Common myeloid progenitor, CD34-positive (primary cell): ENCODE results near the gene GPSM3.
"Not testable (repeated sequence)": the region's sequence is repeated elsewhere in the genome, so short reads cannot be mapped to it uniquely, and the experiment has no call there.

Experiments
- CTCF ChIA-PET: fragments of 350-600 bp; sonication (Branson Sonifier 250); formaldehyde crosslinking; loops from one replicate; lab custom pipeline; 2021; ENCODE audit warnings: antibody characterized with exemption; lab: Charles Lee
- POLR2A ChIA-PET: fragments of 350-600 bp; sonication (Branson Sonifier 250); formaldehyde crosslinking; loops from one replicate; lab custom pipeline; 2021; ENCODE audit warnings: antibody characterized with exemption; lab: Charles Lee
- DNase-seq, 3 donors: peaks; one replicate each; pipeline versions ENCODE4 v3.0.0 to v3.0.0-alpha.2; 2013
- H3K27ac ChIP-seq, 2 experiments: 1 replicate in 1 of 2; 2 replicates in 1 of 2; pipeline ENCODE4 v1.7.0; 2013; ENCODE audit warnings: inconsistent platforms in 2 of 2, low read length in 2 of 2, mild to moderate bottlenecking in 2 of 2, low read depth in 1 of 2, moderate library complexity in 1 of 2; ENCODE audit not compliant: severe bottlenecking in 2 of 2, insufficient read depth in 1 of 2, poor library complexity in 1 of 2
- H3K27me3 ChIP-seq, 5 experiments: replicated peaks in 2 of 5; 1 replicate in 3 of 5; 2 replicates in 2 of 5; pipeline versions ENCODE4 v1.6.1 to v1.7.0; 2013; ENCODE audit warnings: low read length in 4 of 5, mild to moderate bottlenecking in 2 of 5, moderate library complexity in 2 of 5, inconsistent platforms in 1 of 5; ENCODE audit not compliant: insufficient read depth in 5 of 5, control insufficient read depth in 4 of 5
- H3K36me3 ChIP-seq, 4 experiments: 1 replicate in 2 of 4; 2 replicates in 2 of 4; pipeline versions ENCODE4 v1.6.1 to v1.7.0; 2013; ENCODE audit warnings: low read length in 3 of 4, control low read depth in 1 of 4, mild to moderate bottlenecking in 1 of 4; ENCODE audit not compliant: control insufficient read depth in 4 of 4, insufficient read depth in 4 of 4
- H3K4me1 ChIP-seq, 4 experiments: 1 replicate in 3 of 4; 2 replicates in 1 of 4; pipeline versions ENCODE4 v1.6.1 to v1.7.1; 2013; ENCODE audit warnings: low read length in 3 of 4, mild to moderate bottlenecking in 3 of 4, control low read depth in 1 of 4, inconsistent platforms in 1 of 4, moderate library complexity in 1 of 4; ENCODE audit not compliant: control insufficient read depth in 4 of 4, insufficient read depth in 4 of 4; ENCODE audit errors: control extremely low read depth in 1 of 4
- H3K4me3 ChIP-seq, 7 experiments: 1 replicate in 4 of 7; 2 replicates in 3 of 7; pipeline versions ENCODE4 v1.5.1 to v1.7.0; 2013; ENCODE audit warnings: mild to moderate bottlenecking in 7 of 7, low read length in 6 of 7, moderate library complexity in 6 of 7, inconsistent platforms in 2 of 7, low read depth in 2 of 7, control low read depth in 1 of 7; ENCODE audit not compliant: insufficient read depth in 4 of 7, control insufficient read depth in 1 of 7; ENCODE audit errors: extremely low read depth in 1 of 7
- H3K9me3 ChIP-seq, 5 experiments: 1 replicate in 4 of 5; 2 replicates in 1 of 5; pipeline versions ENCODE4 v1.6.1 to v1.7.1; 2013; ENCODE audit warnings: low read length in 4 of 5, mild to moderate bottlenecking in 2 of 5, inconsistent platforms in 1 of 5, low read depth in 1 of 5, moderate library complexity in 1 of 5; ENCODE audit not compliant: control insufficient read depth in 4 of 5, insufficient read depth in 2 of 5; ENCODE audit errors: control extremely low read depth in 1 of 5
- WGBS: methylation state at CpG from one replicate; pipeline ENCODE4 v1.1.5; 2013; ENCODE audit not compliant: insufficient coverage; 5-methylcytosine and 5-hydroxymethylcytosine counted together

GPSM3 gene

DNA sequence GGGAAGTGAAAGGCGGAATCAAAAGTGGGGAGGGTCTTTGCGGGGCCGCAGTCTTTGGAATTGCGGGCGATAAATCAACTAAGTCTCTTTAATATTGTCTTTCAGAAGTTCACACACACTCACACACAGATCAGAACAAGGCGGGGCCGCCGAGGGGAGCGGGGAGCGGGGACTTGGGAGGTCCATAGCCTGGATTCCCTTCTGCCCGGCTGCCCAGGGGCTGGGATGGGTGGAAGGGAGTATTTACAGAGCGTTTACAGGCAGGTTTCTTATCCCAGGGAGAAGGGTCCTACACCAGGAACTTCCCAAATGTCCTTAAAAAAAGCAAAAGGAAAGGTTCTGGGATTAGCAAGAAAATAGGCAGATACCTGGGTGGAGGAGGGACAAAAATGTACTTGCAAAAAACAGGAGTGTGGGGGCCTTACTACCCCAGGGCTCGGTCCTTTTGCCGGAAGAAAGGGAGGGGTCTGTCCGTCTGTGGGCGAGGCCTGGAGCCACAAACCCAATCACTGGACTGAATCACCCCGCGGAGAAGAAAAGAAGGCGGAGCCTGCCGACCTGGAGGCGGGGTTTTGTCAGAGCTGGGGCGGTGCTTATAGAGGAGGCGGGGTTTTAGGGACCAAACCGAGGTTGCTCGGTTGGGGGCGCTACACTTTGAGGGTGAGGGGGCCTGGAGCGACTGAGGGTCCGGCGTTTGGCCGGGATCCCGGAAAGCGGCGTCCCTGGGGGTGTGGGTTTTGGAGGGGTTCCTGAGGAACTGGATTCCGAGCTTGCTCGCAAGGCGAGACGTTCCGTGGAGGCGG is 44.0 kb downstream of the GPSM3 start:
- POLR2A ChIA-PET, result interaction anchor here (0.7 kb wide), 2 partner anchors 8 to 29 kb away, joined by 3 read pairs; no protein-coding TSS in a partner anchor

DNA sequence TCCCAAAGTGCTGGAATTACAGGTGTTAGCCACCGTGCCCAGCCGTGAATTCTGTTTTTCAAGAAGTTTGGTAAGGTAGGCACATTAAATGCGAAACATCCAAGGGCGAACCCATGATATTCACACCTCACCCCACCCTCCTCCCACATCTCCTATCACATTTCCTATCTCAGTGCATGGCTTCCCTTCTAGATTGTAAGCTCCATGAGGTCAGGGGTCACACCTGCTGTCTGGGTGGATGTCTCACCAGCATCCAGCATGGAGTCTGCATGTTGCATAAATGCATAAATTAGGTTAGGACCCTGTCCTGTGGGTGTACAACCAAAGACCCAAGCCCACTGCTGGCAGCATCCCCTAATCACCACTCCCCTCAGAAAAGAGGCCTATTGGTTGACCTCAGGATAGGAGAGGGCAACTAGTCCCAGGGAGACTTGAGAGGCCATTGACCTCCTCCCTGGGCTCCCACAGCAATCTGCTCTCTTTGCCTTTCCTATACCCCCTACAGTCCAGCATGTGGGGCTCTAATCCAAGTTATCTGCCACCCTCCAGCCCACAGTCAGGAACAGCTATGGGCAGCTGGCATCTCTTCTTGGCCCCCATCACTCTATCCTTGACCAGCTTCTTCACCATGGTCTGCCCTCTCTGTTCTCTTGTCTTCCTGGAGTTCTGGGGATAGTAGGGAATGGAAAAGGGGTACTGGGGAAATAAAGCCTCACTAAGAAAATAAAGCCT is 44.9 kb downstream of the GPSM3 start:
- Histone ChIP-seq H3K9me3 (no peaks in the 10 kb centered on the region), H3K27ac (no peak overlapping the region), H3K27me3 (peaks cover 6 to 32% (median 25%) of the 10 kb centered on the region in 5 experiments), H3K4me1 (peaks cover 0 to 33% (median 15%) of the 10 kb centered on the region in 4 experiments), H3K36me3 (no peaks in the 10 kb centered on the region), H3K4me3 (peak overlapping the region in 4 of 7 experiments; percentile 70 to 81 (median 76))
- ChIA-PET CTCF (interaction anchor here (0.7 to 2.0 kb wide), 7 partner anchors 9 to 50 kb away, joined by 3 to 9 read pairs (median 4); partner anchors contain the start of gene FKBPL), POLR2A (interaction anchor here (0.7 kb wide), 1 partner anchor 9 kb away, joined by 3 read pairs; no protein-coding TSS in a partner anchor)
- WGBS, result no CpG with 5 or more reads among the region's 4 CpGs
- DNase-seq, result peak in 2 of 3 donors; percentile 29 to 34

More for the DNA sequence above, 44.0 kb downstream of the GPSM3 start:
- Histone ChIP-seq H3K27ac (no peak overlapping the region), H3K36me3 (no peaks in the 10 kb centered on the region), H3K4me1 (peaks cover 0 to 42% (median 22%) of the 10 kb centered on the region in 4 experiments), H3K9me3 (no peaks in the 10 kb centered on the region), H3K4me3 (peak overlapping the region; percentile 35 to 81 (median 70)), H3K27me3 (peaks cover 6 to 32% (median 25%) of the 10 kb centered on the region in 5 experiments)
- WGBS, result 4% methylated on average over 22 of the region's 39 CpGs
- CTCF ChIA-PET, result interaction anchor here (0.7 to 2.0 kb wide), 9 partner anchors 10 to 49 kb away, joined by 3 to 9 read pairs (median 3); partner anchors contain the start of gene FKBPL
- DNase-seq, result peak; percentile 84 to 90 (median 90)

DNA sequence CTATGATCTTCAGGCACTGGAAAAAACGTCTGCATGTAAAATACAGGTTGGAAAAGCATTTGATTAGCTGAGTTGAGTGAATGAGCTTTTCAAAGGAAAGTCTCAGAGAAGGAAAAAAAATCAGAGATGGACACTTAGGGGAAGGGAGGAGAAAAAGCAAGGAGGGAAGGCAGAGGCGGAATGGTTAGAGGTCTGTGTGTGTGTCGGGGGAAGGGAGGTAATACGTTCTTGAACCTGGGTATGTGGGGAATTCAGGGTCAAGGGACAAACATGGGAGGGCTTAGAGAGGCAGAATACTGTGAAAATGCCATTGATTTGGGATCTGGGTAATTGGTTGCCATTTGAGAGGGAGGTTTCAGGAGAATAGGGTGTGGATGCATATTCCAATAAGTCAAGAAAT is 45.8 kb downstream of the GPSM3 start:
- no peaks in the 10 kb centered on the region for H3K9me3 ChIP-seq
- H3K27ac ChIP-seq, result no peak overlapping the region
- ChIA-PET CTCF (interaction anchor here (0.9 to 1.6 kb wide), 2 partner anchors 10 to 17 kb away, joined by 4 read pairs; partner anchors contain the start of gene FKBPL), POLR2A (interaction anchor here (0.6 kb wide), 1 partner anchor 564 kb away, joined by 3 read pairs; no protein-coding TSS in a partner anchor)
- H3K36me3 ChIP-seq, result no peaks in the 10 kb centered on the region
- H3K4me3 ChIP-seq, result no peak overlapping the region
- peaks cover 6 to 32% (median 24%) of the 10 kb centered on the region in 5 experiments for H3K27me3 ChIP-seq
- DNase-seq, result no peak
- H3K4me1 ChIP-seq, result peaks cover 0 to 25% (median 10%) of the 10 kb centered on the region in 4 experiments
- 75% methylated on average over 4 of the region's 4 CpGs for WGBS

DNA sequence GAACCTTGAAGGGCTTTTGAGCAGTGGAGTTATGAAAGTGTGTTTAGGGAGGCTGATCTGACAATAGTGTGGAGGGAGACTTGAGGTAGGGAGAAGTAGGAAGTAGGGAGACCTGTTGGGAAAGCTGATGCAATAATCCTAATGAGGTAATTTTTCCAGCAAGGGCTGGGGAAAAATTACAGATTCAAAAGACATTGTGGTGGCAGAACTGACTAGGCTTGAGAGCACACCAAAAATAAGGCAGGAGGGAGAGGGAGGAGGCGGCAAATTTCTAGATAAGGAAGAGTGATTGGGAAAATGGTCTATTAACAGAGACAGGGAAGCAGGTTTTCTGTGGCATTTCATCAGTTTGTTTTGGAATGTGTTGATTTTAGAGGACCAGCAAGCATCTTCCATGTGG is 46.2 kb downstream of the GPSM3 start:
- Histone ChIP-seq H3K4me1 (peaks cover 0 to 21% (median 9%) of the 10 kb centered on the region in 4 experiments), H3K27ac (no peak overlapping the region), H3K27me3 (peaks cover 5 to 32% (median 22%) of the 10 kb centered on the region in 5 experiments), H3K9me3 (no peaks in the 10 kb centered on the region), H3K36me3 (no peaks in the 10 kb centered on the region), H3K4me3 (no peak overlapping the region)
- CTCF ChIA-PET, result interaction anchor here (0.9 to 1.6 kb wide), 2 partner anchors 10 to 16 kb away, joined by 4 read pairs; partner anchors contain the start of gene FKBPL
- POLR2A ChIA-PET, result interaction anchor here (0.6 kb wide), 1 partner anchor 564 kb away, joined by 3 read pairs; no protein-coding TSS in a partner anchor
- no peak for DNase-seq
- WGBS, result 100% methylated on average over 1 of the region's 1 CpG

DNA sequence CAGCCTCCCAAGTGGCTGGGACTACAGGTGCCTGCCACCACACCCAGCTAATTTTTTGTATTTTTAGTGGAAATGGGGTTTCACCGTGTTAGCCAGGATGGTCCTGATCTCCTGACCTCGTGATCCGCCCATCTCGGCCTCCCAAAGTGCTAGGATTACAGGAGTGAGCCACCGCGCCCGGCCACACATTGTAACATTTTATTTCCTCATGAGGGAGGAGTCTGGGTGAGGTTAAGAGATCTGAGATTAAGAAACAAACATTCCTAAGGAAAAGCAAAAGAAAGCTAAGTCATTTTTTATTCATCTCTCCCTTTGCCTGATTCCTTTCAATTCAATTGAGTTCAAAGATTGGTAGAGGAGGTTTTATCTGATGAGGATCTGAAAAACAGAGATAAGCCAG is 48.2 kb downstream of the GPSM3 start:
- H3K36me3 ChIP-seq, DNase-seq, H3K4me3 ChIP-seq, H3K27ac ChIP-seq, POLR2A ChIA-PET, H3K9me3 ChIP-seq: not testable (repeated sequence)
- CTCF ChIA-PET, result interaction anchor here (1.0 to 2.1 kb wide), 3 partner anchors 13 to 51 kb away, joined by 4 to 8 read pairs (median 5); no protein-coding TSS in a partner anchor
- H3K27me3 ChIP-seq, result peaks cover 2 to 20% (median 10%) of the 10 kb centered on the region in 5 experiments
- H3K4me1 ChIP-seq, result peaks cover 0 to 13% (median 8%) of the 10 kb centered on the region in 4 experiments
- WGBS, result 92% methylated on average over 4 of the region's 7 CpGs
